Measurements from ENCODE around the gene CYBRD1.

CYBRD1 gene

DNA sequence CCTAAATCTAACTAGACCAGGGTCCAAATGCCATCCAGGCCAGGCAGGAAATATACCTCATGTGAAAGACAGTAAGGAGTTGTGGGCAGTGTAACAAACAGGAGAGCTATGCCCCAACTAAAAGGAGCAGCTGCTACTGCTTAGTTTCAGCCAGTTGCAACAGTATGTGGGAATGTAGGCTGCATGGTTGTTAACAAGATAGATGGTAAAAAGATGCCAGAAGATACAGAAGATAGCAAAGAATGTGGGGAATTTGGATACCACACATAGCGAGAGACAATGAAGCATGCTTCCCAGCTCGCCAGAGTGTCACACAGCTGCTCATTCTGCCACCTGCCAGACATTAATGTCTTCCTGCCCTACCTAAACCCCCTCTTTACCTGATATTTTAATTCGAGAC is 39.4 kb upstream of the CYBRD1 start:
- TF ChIP-seq ISL1 (CRISPR knock-in tag; IDR thresholded peaks at IDR 0.05) (peak; percentile 44), ZC3H10 (CRISPR knock-in tag; IDR thresholded peaks at IDR 0.05) (no peak)
- peak; percentile 88 for ATAC-seq

- ATAC-seq: no peak
- TF ChIP-seq ZNF8 (CRISPR knock-in tag; IDR thresholded peaks at IDR 0.05) (no peak), ZFP30 (CRISPR knock-in tag; IDR thresholded peaks at IDR 0.05) (no peak), ARNTL (CRISPR knock-in tag; IDR thresholded peaks at IDR 0.05; ENCODE audit: borderline replicate concordance, low read depth) (no peak), RARB (CRISPR knock-in tag; IDR thresholded peaks at IDR 0.05) (no peak), TCF4 (CRISPR knock-in tag; IDR thresholded peaks at IDR 0.05; ENCODE audit: borderline replicate concordance) (no peak), OSR1 (CRISPR knock-in tag; IDR thresholded peaks at IDR 0.05) (no peak), SNAI2 (CRISPR knock-in tag; IDR thresholded peaks at IDR 0.05) (no peak), ISL1 (CRISPR knock-in tag; IDR thresholded peaks at IDR 0.05) (no peak), GLIS3 (CRISPR knock-in tag; IDR thresholded peaks at IDR 0.05) (no peak), TOX (CRISPR knock-in tag; IDR thresholded peaks at IDR 0.05; ENCODE audit: borderline replicate concordance) (no peak), CSDC2 (CRISPR knock-in tag; IDR thresholded peaks at IDR 0.05) (no peak), ZNF565 (CRISPR knock-in tag; conservative IDR thresholded peaks at IDR 0.05; ENCODE audit: low read depth) (no peak), BACH2 (CRISPR knock-in tag; IDR thresholded peaks at IDR 0.05; ENCODE audit: borderline replicate concordance) (no peak), TSHZ2 (CRISPR knock-in tag; IDR thresholded peaks at IDR 0.05) (no peak), CREB5 (CRISPR knock-in tag; IDR thresholded peaks at IDR 0.05; ENCODE audit: low read depth) (no peak), ZC3H10 (CRISPR knock-in tag; IDR thresholded peaks at IDR 0.05) (no peak), PPARA (CRISPR knock-in tag; IDR thresholded peaks at IDR 0.05; ENCODE audit: borderline replicate concordance) (no peak), POU6F1 (CRISPR knock-in tag; IDR thresholded peaks at IDR 0.05; ENCODE audit: borderline replicate concordance, low read depth) (no peak), ESRRG (CRISPR knock-in tag; IDR thresholded peaks at IDR 0.05) (no peak)
- TF ChIP-seq, protein P1, sequence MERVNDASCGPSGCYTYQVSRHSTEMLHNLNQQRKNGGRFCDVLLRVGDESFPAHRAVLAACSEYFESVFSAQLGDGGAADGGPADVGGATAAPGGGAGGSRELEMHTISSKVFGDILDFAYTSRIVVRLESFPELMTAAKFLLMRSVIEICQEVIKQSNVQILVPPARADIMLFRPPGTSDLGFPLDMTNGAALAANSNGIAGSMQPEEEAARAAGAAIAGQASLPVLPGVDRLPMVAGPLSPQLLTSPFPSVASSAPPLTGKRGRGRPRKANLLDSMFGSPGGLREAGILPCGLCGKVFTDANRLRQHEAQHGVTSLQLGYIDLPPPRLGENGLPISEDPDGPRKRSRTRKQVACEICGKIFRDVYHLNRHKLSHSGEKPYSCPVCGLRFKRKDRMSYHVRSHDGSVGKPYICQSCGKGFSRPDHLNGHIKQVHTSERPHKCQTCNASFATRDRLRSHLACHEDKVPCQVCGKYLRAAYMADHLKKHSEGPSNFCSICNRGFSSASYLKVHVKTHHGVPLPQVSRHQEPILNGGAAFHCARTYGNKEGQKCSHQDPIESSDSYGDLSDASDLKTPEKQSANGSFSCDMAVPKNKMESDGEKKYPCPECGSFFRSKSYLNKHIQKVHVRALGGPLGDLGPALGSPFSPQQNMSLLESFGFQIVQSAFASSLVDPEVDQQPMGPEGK (CRISPR knock-in tag; IDR thresholded peaks at IDR 0.05; ENCODE audit: borderline replicate concordance): no peak
Observed at GRCh38 chr2:171483793-171484192, 38.5 kb upstream of the CYBRD1 start.

- TF ChIP-seq ZNF8 (CRISPR knock-in tag; IDR thresholded peaks at IDR 0.05) (no peak), PPARA (CRISPR knock-in tag; IDR thresholded peaks at IDR 0.05; ENCODE audit: borderline replicate concordance) (no peak), ZC3H10 (CRISPR knock-in tag; IDR thresholded peaks at IDR 0.05) (no peak), ESRRG (CRISPR knock-in tag; IDR thresholded peaks at IDR 0.05) (no peak), SNAI2 (CRISPR knock-in tag; IDR thresholded peaks at IDR 0.05) (no peak), CREB5 (CRISPR knock-in tag; IDR thresholded peaks at IDR 0.05; ENCODE audit: low read depth) (no peak), OSR1 (CRISPR knock-in tag; IDR thresholded peaks at IDR 0.05) (no peak), TOX (CRISPR knock-in tag; IDR thresholded peaks at IDR 0.05; ENCODE audit: borderline replicate concordance) (no peak), TSHZ2 (CRISPR knock-in tag; IDR thresholded peaks at IDR 0.05) (no peak)
- TF ChIP-seq, protein P1 (CRISPR knock-in tag; IDR thresholded peaks at IDR 0.05; ENCODE audit: borderline replicate concordance): no peak
- ATAC-seq: no peak
Observed at GRCh38 chr2:171485116-171485515, 37.2 kb upstream of the CYBRD1 start.

Data from SK-N-SH treated with all-trans-retinoic acid at 6 μM for 48 hours (cell line).